Measurements from ENCODE around the gene GPR107.
A peak's percentile ranks its signal among the peaks of the same experiment; 100 is the strongest.

GPR107 gene

GRCh38 chr9:130027533-130028365 lies 26.0 kb upstream of the GPR107 start:
- no peak for DNase-seq (ENCODE audit: low spot score)

- no peak for DNase-seq (ENCODE audit: low spot score)
Measured at GRCh38 chr9:130028493-130029222, 25.0 kb upstream of the GPR107 start.

GRCh38 chr9:130029223-130029973 lies 24.3 kb upstream of the GPR107 start:
- DNase-seq (ENCODE audit: low spot score): no peak

GRCh38 chr9:130030651-130031127 lies 23.0 kb upstream of the GPR107 start:
- no peak for DNase-seq (ENCODE audit: low spot score)

- DNase-seq (ENCODE audit: low spot score): no peak
Measured at GRCh38 chr9:130034570-130034969, 19.1 kb upstream of the GPR107 start.

- DNase-seq (ENCODE audit: low spot score): no peak
Measured at GRCh38 chr9:130036099-130036498, 17.6 kb upstream of the GPR107 start.

GRCh38 chr9:130039528-130040147 lies 14.1 kb upstream of the GPR107 start:
- DNase-seq (ENCODE audit: low spot score): no peak

- no peak for DNase-seq (ENCODE audit: low spot score)
Measured at GRCh38 chr9:130040984-130041647, 12.6 kb upstream of the GPR107 start.

- DNase-seq (ENCODE audit: low spot score): no peak
Measured at GRCh38 chr9:130041648-130042405, 11.9 kb upstream of the GPR107 start.

GRCh38 chr9:130042406-130042884 lies 11.3 kb upstream of the GPR107 start:
- DNase-seq (ENCODE audit: low spot score): peak; percentile 71

GRCh38 chr9:130042885-130043653 lies 10.6 kb upstream of the GPR107 start, which contains the start of gene FNBP1:
TSS of gene FNBP1 (minus strand) at chr9:130043189. CDS start at chr9:130042975, 214 bp downstream.
- peak; percentile 93 for DNase-seq (ENCODE audit: low spot score)

GRCh38 chr9:130043654-130044623 lies 9.8 kb upstream of the GPR107 start:
- DNase-seq (ENCODE audit: low spot score): no peak

GRCh38 chr9:130045725-130046450 lies 7.8 kb upstream of the GPR107 start:
- DNase-seq (ENCODE audit: low spot score): no peak

GRCh38 chr9:130049431-130050210 lies 4.1 kb upstream of the GPR107 start:
- DNase-seq (ENCODE audit: low spot score): no peak

GRCh38 chr9:130050462-130050861 lies 3.2 kb upstream of the GPR107 start:
- no peak for DNase-seq (ENCODE audit: low spot score)

- no peak for DNase-seq (ENCODE audit: low spot score)
Measured at GRCh38 chr9:130051855-130052254, 1.9 kb upstream of the GPR107 start.

- no peak for DNase-seq (ENCODE audit: low spot score)
Measured at GRCh38 chr9:130053109-130053503, 600 bp upstream of the GPR107 start.
